Fibroblast of upper back skin (primary cell): ENCODE measurements around the gene PI16.

ENCODE experiments used
- DNase-seq: peaks from one replicate; pipeline ENCODE4 v3.0.0-alpha.2; 2013

PI16 gene

GRCh38 chr6:36954262-36954931 is at the start of gene PI16:
Gene PI16 (plus strand): TSS chr6:36954738. CDS start chr6:36954761, 23 bp downstream.
- DNase-seq: no peak

GRCh38 chr6:36904851-36905393 is 49.6 kb upstream of the PI16 start:
- no peak for DNase-seq

GRCh38 chr6:36906539-36907325 is 47.8 kb upstream of the PI16 start:
- no peak for DNase-seq

DNA sequence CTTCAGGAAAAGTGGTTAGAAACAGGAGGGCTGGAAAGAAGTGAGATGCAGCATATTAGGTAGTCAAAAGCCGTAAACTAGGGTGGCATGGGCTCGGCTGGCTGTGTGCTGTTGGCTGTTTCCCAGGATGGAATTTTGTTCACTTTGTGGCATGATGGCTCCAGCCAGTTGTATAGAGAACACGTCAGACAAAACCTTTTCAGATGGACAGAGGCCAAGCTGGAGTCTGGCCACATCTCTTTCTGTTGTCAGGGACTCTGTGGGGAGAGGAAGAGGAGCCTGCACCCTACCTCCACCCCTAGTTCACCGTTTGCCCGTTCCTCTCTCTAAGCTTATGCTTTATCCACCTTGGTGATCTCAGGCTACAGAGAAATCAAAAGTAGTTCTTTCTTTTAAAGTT is 46.8 kb upstream of the PI16 start:
- peak; percentile 63 for DNase-seq

GRCh38 chr6:36908747-36909146 is 45.8 kb upstream of the PI16 start:
- no peak for DNase-seq

DNA sequence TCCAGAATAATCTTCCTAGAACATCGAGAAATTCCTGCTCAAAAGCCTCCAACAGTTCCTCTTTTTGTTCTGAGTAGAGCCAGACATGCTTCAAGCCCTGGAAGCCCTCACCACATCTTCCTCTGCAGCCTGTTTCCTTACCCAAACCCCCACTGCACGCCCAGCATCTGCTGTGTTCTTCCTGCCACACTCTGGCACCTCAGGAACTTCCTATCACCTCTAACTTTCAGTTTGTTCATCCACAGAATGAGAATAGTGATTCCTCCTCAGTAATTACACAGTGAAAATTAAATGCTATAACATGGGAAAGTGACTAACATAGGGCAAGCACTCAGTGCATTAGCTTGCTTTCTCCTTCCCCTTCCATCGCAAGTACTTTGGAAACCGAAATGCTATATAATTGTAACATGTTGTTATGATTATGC is 42.5 kb upstream of the PI16 start:
- no peak for DNase-seq

- peak; percentile 83 for DNase-seq
Observed at GRCh38 chr6:36912586-36912985, 42.0 kb upstream of the PI16 start.

- DNase-seq: no peak
Observed at GRCh38 chr6:36913082-36913481, 41.5 kb upstream of the PI16 start.

DNA sequence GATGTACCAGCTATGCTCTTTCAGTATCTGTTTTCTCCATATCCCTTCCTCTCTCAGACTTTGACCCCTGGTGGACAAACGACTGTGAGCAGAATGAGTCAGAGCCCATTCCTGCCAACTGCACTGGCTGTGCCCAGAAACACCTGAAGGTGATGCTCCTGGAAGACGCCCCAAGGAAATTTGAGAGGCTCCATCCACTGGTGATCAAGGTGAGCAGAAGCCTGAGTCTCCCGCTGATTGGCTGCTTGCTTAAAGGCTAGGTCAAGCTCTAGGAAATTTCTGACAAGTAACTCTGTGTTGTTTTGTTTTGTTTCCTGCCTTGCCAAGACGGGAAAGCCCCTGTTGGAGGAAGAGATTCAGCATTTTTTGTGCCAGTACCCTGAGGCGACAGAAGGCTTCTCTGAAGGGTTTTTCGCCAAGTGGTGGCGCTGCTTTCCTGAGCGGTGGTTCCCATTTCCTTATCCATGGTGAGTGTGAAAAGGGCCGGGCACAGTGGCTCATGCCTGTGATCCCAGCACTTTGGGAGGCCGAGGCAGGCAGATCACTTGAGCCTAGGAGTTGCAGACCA is 40.2 kb upstream of the PI16 start:
- DNase-seq: peak; percentile 25

DNA sequence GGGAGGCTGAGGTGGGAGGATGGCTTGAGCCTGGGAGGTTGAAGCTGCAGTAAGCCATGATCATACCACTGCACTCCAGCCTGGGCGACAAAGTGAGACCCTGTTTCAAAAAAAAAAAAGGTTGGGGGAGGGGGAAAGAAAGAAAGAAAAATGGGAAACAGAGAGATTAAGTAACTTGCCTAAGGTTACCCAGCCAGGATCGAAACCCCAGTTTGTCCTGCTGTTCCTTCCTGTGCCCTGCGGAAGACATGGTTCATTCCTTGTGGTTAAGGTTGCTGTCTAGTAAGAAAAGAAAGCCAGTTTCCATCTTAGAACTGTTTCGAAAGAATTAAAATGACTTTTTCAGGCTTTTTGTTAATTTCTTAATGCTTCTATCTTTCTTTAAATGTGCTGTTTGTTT is 38.9 kb upstream of the PI16 start:
- no peak for DNase-seq

GRCh38 chr6:36916126-36916525 is 38.4 kb upstream of the PI16 start:
- DNase-seq: no peak

- peak; percentile 90 for DNase-seq
Observed at GRCh38 chr6:36917541-36918193, 36.9 kb upstream of the PI16 start.

GRCh38 chr6:36920049-36920448 is 34.5 kb upstream of the PI16 start:
- DNase-seq: no peak

GRCh38 chr6:36920546-36920945 is 34.0 kb upstream of the PI16 start:
- peak; percentile 32 for DNase-seq

DNA sequence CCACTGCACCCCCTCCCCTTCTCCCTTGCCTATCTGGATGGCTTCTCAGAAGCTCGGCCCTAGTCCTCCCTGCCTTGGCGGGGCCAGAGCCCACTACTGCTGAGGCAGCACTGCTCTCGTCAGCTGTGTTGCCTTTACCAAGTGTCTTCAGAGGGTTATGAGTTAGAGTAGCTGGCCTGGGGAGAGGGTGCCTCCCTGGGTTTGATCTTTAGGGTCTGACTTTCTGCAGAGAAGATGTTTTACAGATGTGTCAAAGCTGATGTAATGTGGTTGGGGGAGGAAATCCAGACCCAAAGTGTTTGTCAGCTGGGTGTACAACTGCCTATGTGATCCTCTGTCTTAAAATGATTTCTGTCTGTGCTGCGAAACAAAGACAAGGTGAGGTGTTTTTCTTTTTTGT is 30.4 kb upstream of the PI16 start:
- peak; percentile 70 for DNase-seq

DNA sequence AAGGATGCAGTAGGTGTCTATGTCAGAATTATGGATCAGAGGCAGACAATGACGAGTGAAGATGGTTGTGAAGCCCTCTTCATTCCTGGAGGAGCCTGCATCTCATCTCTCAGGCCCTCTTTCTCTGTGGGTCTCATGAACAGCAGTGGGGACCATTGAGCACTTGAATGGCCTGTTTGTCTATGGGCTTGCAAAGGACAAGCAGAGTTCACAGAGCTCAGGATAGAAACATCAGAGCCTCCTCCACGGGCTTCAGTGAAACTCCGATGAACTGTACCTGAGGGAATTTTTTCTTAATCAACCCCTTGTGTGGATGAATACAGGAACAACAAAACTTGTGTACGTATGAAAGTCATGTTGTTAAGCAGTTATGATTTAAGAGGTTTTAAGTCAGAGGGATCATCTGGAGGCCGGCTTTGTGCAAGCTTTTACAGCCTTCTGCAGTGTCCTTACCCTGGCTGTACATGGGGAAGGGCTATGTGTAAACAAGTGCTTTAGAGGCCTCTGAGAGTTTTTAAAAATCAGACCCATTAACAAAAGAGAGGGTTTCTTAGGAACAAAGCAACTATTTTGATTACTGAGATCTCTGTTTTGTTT is 29.7 kb upstream of the PI16 start:
- DNase-seq: no peak

DNA sequence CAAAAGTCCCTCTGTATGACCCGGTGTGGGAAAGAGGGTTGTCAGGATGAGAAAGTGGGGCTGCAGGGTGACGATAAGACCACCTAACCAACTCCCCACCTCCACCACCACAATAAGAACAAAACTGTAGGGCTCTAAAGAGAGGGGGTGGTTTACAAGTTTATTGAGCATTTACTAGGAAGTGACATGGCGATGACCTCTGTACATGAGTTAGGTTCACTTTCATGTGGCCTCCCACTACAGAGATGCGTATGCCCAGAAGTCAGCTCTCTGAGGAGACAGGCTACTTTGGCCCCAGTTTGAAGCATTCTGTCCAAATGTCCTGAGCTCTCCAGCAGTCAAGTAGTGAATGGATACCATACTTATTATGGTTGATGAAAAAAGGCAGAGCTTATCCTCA is 28.7 kb upstream of the PI16 start:
- DNase-seq: no peak

DNA sequence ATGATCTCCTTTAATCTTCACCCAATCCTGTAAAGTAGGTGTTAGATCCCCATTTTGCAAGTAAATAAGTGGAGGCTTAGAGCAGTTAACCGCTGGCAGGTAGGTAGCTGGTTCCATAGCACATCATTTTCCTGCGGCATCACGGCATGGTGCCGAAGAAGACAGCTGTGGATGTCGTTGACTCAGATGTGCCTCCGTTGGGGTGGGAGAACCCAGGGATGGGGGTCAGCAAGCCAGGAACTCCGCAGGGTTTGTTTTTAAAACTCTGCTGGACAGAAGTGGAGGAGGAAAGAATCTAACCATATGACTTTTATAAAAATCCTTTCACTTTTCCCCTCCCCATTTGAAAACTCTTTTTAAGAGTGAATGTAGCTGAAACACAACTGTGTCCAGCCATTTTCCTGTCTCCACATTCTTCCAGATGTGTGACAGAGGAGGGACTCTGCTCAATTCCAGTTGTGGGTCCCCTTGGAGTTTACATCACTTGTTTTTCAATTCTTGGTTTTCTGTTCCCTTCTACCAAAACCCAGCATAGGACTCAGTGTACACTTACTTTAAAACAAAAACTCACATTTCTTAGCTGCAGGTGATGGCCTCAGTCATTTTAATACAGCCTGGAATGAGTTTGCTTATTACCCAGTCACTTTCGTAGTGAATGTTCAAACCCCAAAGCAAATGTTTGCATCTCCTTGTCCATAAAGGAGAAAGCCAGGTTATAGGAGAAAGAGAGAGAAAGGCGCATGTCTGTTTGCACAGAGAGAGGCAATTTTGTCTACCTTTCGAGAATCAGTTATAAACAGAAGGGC is 27.6 kb upstream of the PI16 start:
- no peak for DNase-seq

DNA sequence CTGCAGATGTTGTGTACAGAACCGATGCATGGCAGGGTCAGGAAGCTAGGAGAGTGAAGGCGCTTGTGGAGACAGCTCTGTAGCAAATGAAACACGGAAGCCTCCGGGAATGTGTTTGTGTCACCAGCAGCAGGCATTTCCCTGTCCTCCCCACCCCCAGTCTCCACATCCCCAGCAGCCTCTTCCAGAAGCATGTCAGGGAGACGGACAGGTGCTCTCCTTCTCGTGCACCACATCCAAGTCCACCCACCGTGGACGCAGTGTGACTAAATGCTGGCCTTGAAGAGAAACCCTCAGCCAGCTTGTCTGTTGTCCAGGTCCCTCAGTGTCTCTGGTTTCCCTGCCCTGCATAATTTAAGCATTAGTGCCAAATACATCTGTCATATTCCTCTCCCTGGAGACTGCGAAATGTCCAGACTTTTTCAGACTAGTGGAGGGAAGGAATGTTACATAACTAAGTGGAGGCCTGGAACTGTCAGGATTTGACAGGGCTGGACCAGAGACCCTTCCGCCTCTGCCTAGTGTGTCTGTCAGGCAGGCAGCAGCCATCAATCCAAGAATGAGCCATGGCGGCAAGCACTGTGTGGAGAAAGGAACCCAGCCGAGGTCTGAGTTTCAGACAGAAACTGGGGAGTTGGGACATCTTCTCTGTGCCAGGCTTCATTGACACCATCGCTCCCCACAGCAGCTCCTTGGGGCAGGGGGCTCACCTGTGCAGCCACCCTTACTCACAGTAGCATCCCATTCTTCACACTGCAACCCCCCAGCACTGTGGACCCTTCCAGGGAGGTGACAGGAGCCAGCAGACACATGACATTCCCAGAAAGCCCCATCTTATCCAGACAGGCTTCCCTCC is 26.6 kb upstream of the PI16 start:
- DNase-seq: peak; percentile 39

- no peak for DNase-seq
Observed at GRCh38 chr6:36928547-36928918, 26.0 kb upstream of the PI16 start.

GRCh38 chr6:36929152-36929551 is 25.4 kb upstream of the PI16 start:
- no peak for DNase-seq
